Lung (tissue), 12 donors: ENCODE measurements around the gene CRACDL. TPM values are rescaled to one million over a fixed set of nuclear protein-coding genes. Genes with fewer than 3 reads are reported as not detected.

Experiments
- ATAC-seq: fragments of 200-7000 bp; cut with Tn5 transposase; one replicate; pipeline ENCODE4 v1.9.1; 2020; ENCODE audit warnings: moderate number of reproducible peaks; ENCODE audit not compliant: insufficient read depth, low FRiP score
- DNase-seq, 3 donors: peaks; one replicate each; pipeline ENCODE4 v3.0.0-alpha.2; 2013 to 2017
- H3K27ac ChIP-seq, 2 donors: one replicate each; pipeline ENCODE4 v1.5.1; 2013; ENCODE audit warnings: mild to moderate bottlenecking in 2 of 2, moderate library complexity in 2 of 2, control low read depth in 1 of 2, inconsistent platforms in 1 of 2, low read depth in 1 of 2, low read length in 1 of 2
- H3K27me3 ChIP-seq, 3 donors: one replicate each; pipeline ENCODE4 v1.5.1; 2013; ENCODE audit warnings: low read length in 2 of 3; ENCODE audit not compliant: control insufficient read depth in 3 of 3, insufficient read depth in 3 of 3
- H3K36me3 ChIP-seq, 4 donors: one replicate each; pipeline ENCODE4 v1.5.1; 2013; ENCODE audit warnings: low read length in 4 of 4, mild to moderate bottlenecking in 1 of 4, moderate library complexity in 1 of 4; ENCODE audit not compliant: control insufficient read depth in 4 of 4, insufficient read depth in 4 of 4
- H3K4me1 ChIP-seq, 5 donors: one replicate each; pipeline ENCODE4 v1.5.1; 2013; ENCODE audit warnings: low read length in 5 of 5, mild to moderate bottlenecking in 2 of 5, moderate library complexity in 1 of 5; ENCODE audit not compliant: control insufficient read depth in 5 of 5, insufficient read depth in 5 of 5
- H3K4me3 ChIP-seq: one replicate; pipeline ENCODE4 v1.5.1; 2013; ENCODE audit warnings: mild to moderate bottlenecking, control low read depth, moderate library complexity
- H3K9ac ChIP-seq, 2 donors: one replicate each; pipeline ENCODE4 v1.5.1; 2013; ENCODE audit warnings: low read length in 2 of 2, control low read depth in 1 of 2; ENCODE audit not compliant: insufficient read depth in 1 of 2
- H3K9me3 ChIP-seq, 4 donors: one replicate each; pipeline ENCODE4 v1.5.1; 2013; ENCODE audit warnings: low read length in 3 of 4, mild to moderate bottlenecking in 1 of 4, moderate library complexity in 1 of 4; ENCODE audit not compliant: control insufficient read depth in 4 of 4, insufficient read depth in 3 of 4
- whole genome bisulfite sequencing, 2 donors: extraction: QIAGEN DNeasy Blood & Tissue Kit; methylation state at CpG; one replicate each; pipeline ENCODE4 v1.1.7; 2013; 5-methylcytosine and 5-hydroxymethylcytosine counted together
- polyA plus RNA-seq, 2 donors: library from polyadenylated mRNA; stranded (reverse); fragments of 200-250 nt; gene quantifications; one replicate each; pipeline ENCODE4 v1.2.1, GENCODE V29; 2013
- total RNA-seq, 2 donors: library from RNA; depleted of rRNA in 1 of 2; stranded (reverse); fragments of >200 nt in 1 of 2; gene quantifications; one replicate each; pipeline ENCODE4 v1.2.1, GENCODE V29; 2014 to 2021
- TF ChIP-seq, protein P1 (sequence below): IDR thresholded peaks from 2 replicates; pipeline ENCODE4 v1.5.1; 2012; ENCODE audit warnings: mild to moderate bottlenecking; ENCODE audit errors: control extremely low read depth, extremely low read depth
- donor health status: control.
- donor health status: control.
- donor health status: Bipolar disorder and iron deficiency.
- donor health status: healthy.
- donor health status: DM: yes; HTN: yes; CAD: no.

The CRACDL gene
- total and polyA plus RNA-seq, 4 donors, result 8.9 to 28.3 (median 13.2) TPM

- WGBS, 2 donors, result 88 to 95% methylated on average over 11 of the region's 11 CpGs
- TF ChIP-seq, protein P1, sequence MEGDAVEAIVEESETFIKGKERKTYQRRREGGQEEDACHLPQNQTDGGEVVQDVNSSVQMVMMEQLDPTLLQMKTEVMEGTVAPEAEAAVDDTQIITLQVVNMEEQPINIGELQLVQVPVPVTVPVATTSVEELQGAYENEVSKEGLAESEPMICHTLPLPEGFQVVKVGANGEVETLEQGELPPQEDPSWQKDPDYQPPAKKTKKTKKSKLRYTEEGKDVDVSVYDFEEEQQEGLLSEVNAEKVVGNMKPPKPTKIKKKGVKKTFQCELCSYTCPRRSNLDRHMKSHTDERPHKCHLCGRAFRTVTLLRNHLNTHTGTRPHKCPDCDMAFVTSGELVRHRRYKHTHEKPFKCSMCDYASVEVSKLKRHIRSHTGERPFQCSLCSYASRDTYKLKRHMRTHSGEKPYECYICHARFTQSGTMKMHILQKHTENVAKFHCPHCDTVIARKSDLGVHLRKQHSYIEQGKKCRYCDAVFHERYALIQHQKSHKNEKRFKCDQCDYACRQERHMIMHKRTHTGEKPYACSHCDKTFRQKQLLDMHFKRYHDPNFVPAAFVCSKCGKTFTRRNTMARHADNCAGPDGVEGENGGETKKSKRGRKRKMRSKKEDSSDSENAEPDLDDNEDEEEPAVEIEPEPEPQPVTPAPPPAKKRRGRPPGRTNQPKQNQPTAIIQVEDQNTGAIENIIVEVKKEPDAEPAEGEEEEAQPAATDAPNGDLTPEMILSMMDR, result no peak
- no peaks in the 10 kb centered on the region for H3K27me3 ChIP-seq
Measured at GRCh38 chr2:98882971-98883779, 52.9 kb downstream of the CRACDL start.

DNA sequence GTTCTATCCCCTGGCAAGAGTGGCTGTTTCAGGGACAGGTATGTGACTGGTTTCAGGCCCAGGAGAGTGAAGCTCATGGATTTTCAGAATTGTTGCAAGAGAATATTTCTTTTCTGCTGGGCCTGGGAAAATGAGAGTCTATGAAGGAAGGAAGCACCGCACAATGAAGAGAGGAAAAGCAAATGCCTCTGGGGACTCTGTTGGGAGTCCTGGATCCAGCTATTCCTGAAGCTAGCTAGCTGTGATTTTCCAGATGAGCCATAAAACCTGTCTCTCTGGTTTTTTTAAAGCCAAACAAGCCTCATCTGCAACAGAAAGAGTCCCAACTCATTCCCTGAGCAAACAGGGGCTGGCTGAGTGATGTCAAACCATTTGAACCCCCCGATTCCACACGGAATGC, 53.7 kb downstream of the CRACDL start:
- no peaks in the 10 kb centered on the region for H3K36me3 ChIP-seq
- WGBS, 2 donors, result 91 to 92% methylated on average over 3 of the region's 3 CpGs
- H3K27ac ChIP-seq, result no peak overlapping the region
- no peak for DNase-seq
- TF ChIP-seq, protein P1, result no peak
- H3K9me3 ChIP-seq, result peaks cover 0 to 13% (median 9%) of the 10 kb centered on the region in 4 donors
- no peak for ATAC-seq
- H3K27me3 ChIP-seq, result no peaks in the 10 kb centered on the region
- no peaks in the 10 kb centered on the region for H3K4me1 ChIP-seq
- H3K9ac ChIP-seq, result no peak overlapping the region
- no peak overlapping the region for H3K4me3 ChIP-seq

More at GRCh38 chr2:98882971-98883779, 52.9 kb downstream of the CRACDL start:
- Histone ChIP-seq H3K9me3 (peaks cover 0 to 16% (median 10%) of the 10 kb centered on the region in 4 donors), H3K36me3 (no peaks in the 10 kb centered on the region), H3K9ac (no peak overlapping the region), H3K4me1 (no peaks in the 10 kb centered on the region), H3K27ac (no peak overlapping the region), H3K4me3 (no peak overlapping the region)
- DNase-seq (no peak), ATAC-seq (no peak)

DNA sequence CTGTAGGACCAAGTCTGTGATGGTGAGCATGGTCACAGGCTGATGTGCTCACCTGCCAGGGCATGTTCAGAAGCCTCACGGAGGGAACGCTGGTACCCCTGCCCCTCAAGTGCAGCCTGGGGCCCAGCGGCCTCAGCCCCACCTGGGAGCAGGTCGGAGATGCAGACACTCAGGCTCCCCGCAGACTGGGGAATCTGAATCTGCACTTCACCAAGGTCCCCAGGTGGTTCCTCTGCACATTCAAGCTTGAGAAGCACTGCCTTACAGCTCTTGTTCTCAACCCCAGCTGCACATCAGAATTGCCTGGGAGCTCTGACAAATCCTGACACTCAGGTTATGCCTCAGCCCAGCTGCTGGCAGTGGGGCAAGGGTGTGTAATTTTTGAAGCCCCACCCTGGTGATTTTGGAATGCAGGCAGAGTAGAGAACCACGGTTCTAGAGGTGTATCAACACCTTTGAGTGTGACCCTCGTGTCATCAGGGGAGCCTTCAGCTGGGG, 54.8 kb downstream of the CRACDL start:
- Histone ChIP-seq H3K27ac (no peak overlapping the region), H3K9ac (no peak overlapping the region), H3K4me1 (no peaks in the 10 kb centered on the region), H3K36me3 (no peaks in the 10 kb centered on the region), H3K27me3 (no peaks in the 10 kb centered on the region), H3K9me3 (peaks cover 0 to 9% (median 4%) of the 10 kb centered on the region in 4 donors), H3K4me3 (no peak overlapping the region)
- no peak for ATAC-seq
- TF ChIP-seq, protein P1, result no peak
- 86 to 91% methylated on average over 7 of the region's 7 CpGs for WGBS, 2 donors
- DNase-seq, result no peak
